ENCODE measurements around the gene TENT4A. TPM values are rescaled to one million over a fixed set of nuclear protein-coding genes. Genes with fewer than 3 reads are reported as not detected.

TENT4A gene
- total RNA-seq, 1 experiment from 2014 or later: 29.6 TPM

- DNase-seq (ENCODE audit: low read depth, low spot score) (no peak), ATAC-seq (no peak)
- ChIA-PET CTCF (no interaction called here), POLR2A (no interaction called here)
- no peaks in the 10 kb centered on the region for H3K27me3 ChIP-seq (ENCODE audit: control insufficient read depth, insufficient read depth, low read length)
- intact Hi-C loops (cut with micrococcal nuclease; ENCODE audit: unreplicated experiment): no loop called here
- BruUV-seq (replicated peaks): no TSS peak
- TF ChIP-seq POLR2AphosphoS5 (IDR thresholded peaks at IDR 0.05; ENCODE audit: low read depth, low read length) (no peak), SIN3A (IDR thresholded peaks at IDR 0.05; ENCODE audit: borderline replicate concordance, insufficient read depth, low read depth, low read length) (no peak), TCF7L2 (IDR thresholded peaks at IDR 0.05; ENCODE audit: low read depth, low read length) (no peak), REST (IDR thresholded peaks at IDR 0.05; ENCODE audit: insufficient read depth in 1 of 2, low read depth in 2 of 2, low read length in 1 of 2) (no peak), CTCF (IDR thresholded peaks at IDR 0.05) (no peak)
- in situ Hi-C loops (cut with HindIII; ENCODE audit: low pct_unique_long_range_greater_than_20kb, low sequenced_read_pairs): no loop called here
- H3K36me3 ChIP-seq (ENCODE audit: control insufficient read depth, insufficient read depth, low read length): no peaks in the 10 kb centered on the region
- H3K27ac ChIP-seq (ENCODE audit: low read length): no peak overlapping the region
- H3K4me3 ChIP-seq (ENCODE audit: low read depth in 2 of 2, low read length in 2 of 2): no peak overlapping the region
- H3K4me1 ChIP-seq (ENCODE audit: control insufficient read depth, insufficient read depth, low read length): no peaks in the 10 kb centered on the region
- no peaks in the 10 kb centered on the region for H3K9me3 ChIP-seq (ENCODE audit: control insufficient read depth, insufficient read depth, low read depth, low read length)
Measured at GRCh38 chr5:6781716-6782115, 68.5 kb downstream of the TENT4A start.

GRCh38 chr5:6783787-6784186 lies 70.6 kb downstream of the TENT4A start:
- in situ Hi-C loops (cut with HindIII; ENCODE audit: low pct_unique_long_range_greater_than_20kb, low sequenced_read_pairs): no loop called here
- CTCF ChIA-PET: no interaction called here
- H3K36me3 ChIP-seq (ENCODE audit: control insufficient read depth, insufficient read depth, low read length): no peaks in the 10 kb centered on the region

More at GRCh38 chr5:6783787-6784186, 70.6 kb downstream of the TENT4A start:
- no peak for DNase-seq (ENCODE audit: low read depth, low spot score)
- POLR2A ChIA-PET: no interaction called here
- BruUV-seq (replicated peaks): no TSS peak
- intact Hi-C loops (cut with micrococcal nuclease; ENCODE audit: unreplicated experiment): no loop called here
- H3K4me1 ChIP-seq (ENCODE audit: control insufficient read depth, insufficient read depth, low read length): no peaks in the 10 kb centered on the region
- no peaks in the 10 kb centered on the region for H3K9me3 ChIP-seq (ENCODE audit: control insufficient read depth, insufficient read depth, low read depth, low read length)
- TF ChIP-seq POLR2AphosphoS5 (IDR thresholded peaks at IDR 0.05; ENCODE audit: low read depth, low read length): no peak
- no peak for TF ChIP-seq CTCF (IDR thresholded peaks at IDR 0.05)
- TF ChIP-seq SIN3A (IDR thresholded peaks at IDR 0.05; ENCODE audit: borderline replicate concordance, insufficient read depth, low read depth, low read length): no peak
- TF ChIP-seq TCF7L2 (IDR thresholded peaks at IDR 0.05; ENCODE audit: low read depth, low read length): no peak
- no peak for TF ChIP-seq REST (IDR thresholded peaks at IDR 0.05; ENCODE audit: insufficient read depth in 1 of 2, low read depth in 2 of 2, low read length in 1 of 2)
- H3K27ac ChIP-seq (ENCODE audit: low read length): no peak overlapping the region
- H3K4me3 ChIP-seq (ENCODE audit: low read depth in 2 of 2, low read length in 2 of 2): no peak overlapping the region
- no peak for ATAC-seq
- H3K27me3 ChIP-seq (ENCODE audit: control insufficient read depth, insufficient read depth, low read length): no peaks in the 10 kb centered on the region
